ENCODE measurements around the gene ESF1.

GRCh38 chr20:13687815-13688214 lies 96.9 kb downstream of the ESF1 start:
- TF ChIP-seq CTCF (conservative IDR thresholded peaks at IDR 0.05) (no peak), EZH2 (IDR thresholded peaks at IDR 0.05; ENCODE audit: low read depth) (no peak)
